Neural crest cell (in vitro differentiated cells): ENCODE data around the gene CIITA. TPM values are rescaled to one million over a fixed set of nuclear protein-coding genes. Genes with fewer than 3 reads are reported as not detected.

Experiments used
- DNase-seq: peaks from one replicate; pipeline ENCODE4 v3.0.0; 2021; ENCODE audit warnings: low read depth, mixed read lengths, low spot score
- H3K27ac Mint-ChIP-seq: one replicate; pipeline ENCODE4 v1.8.0; 2021; ENCODE audit warnings: mild to moderate bottlenecking, mixed read lengths; ENCODE audit not compliant: unreplicated experiment
- H3K27me3 Mint-ChIP-seq: 2 replicates; pipeline ENCODE4 v1.8.0; 2021; ENCODE audit warnings: low read depth, mild to moderate bottlenecking, mixed read lengths
- H3K36me3 Mint-ChIP-seq: 2 replicates; pipeline ENCODE4 v1.8.0; 2021; ENCODE audit warnings: low read depth, mild to moderate bottlenecking, mixed read lengths
- H3K4me1 Mint-ChIP-seq: 2 replicates; pipeline ENCODE4 v1.8.0; 2021; ENCODE audit warnings: mixed read lengths
- H3K4me3 Mint-ChIP-seq: one replicate; pipeline ENCODE4 v1.8.0; 2021; ENCODE audit warnings: mild to moderate bottlenecking, mixed read lengths
- H3K9me3 Mint-ChIP-seq: 2 replicates; pipeline ENCODE4 v1.8.0; 2021; ENCODE audit warnings: mixed read lengths
- CTCF ChIP-seq: fragments of 200-600 bp; sonication (generic); conservative IDR thresholded peaks from 2 replicates; pipeline ENCODE4 v1.5.0; 2021; ENCODE audit warnings: antibody characterized with exemption, mild to moderate bottlenecking
- total RNA-seq: library from RNA; stranded (reverse); gene quantifications from 2 replicates; pipeline ENCODE4 v1.2.1, GENCODE V29; 2021

CIITA gene
- total RNA-seq, 1 donor from 2014 or later = not detected

DNA sequence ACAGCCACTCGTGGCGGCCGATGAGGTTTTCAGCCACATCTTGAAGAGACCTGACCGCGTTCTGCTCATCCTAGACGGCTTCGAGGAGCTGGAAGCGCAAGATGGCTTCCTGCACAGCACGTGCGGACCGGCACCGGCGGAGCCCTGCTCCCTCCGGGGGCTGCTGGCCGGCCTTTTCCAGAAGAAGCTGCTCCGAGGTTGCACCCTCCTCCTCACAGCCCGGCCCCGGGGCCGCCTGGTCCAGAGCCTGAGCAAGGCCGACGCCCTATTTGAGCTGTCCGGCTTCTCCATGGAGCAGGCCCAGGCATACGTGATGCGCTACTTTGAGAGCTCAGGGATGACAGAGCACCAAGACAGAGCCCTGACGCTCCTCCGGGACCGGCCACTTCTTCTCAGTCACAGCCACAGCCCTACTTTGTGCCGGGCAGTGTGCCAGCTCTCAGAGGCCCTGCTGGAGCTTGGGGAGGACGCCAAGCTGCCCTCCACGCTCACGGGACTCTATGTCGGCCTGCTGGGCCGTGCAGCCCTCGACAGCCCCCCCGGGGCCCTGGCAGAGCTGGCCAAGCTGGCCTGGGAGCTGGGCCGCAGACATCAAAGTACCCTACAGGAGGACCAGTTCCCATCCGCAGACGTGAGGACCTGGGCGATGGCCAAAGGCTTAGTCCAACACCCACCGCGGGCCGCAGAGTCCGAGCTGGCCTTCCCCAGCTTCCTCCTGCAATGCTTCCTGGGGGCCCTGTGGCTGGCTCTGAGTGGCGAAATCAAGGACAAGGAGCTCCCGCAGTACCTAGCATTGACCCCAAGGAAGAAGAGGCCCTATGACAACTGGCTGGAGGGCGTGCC lies 30.1 kb downstream of the CIITA start:
- no peaks in the 10 kb centered on the region for H3K4me1 Mint-ChIP-seq
- H3K9me3 Mint-ChIP-seq = no peaks in the 10 kb centered on the region
- no peak overlapping the region for H3K27ac Mint-ChIP-seq
- TF ChIP-seq CTCF = no peak
- DNase-seq = no peak
- H3K4me3 Mint-ChIP-seq = no peak overlapping the region
- H3K27me3 Mint-ChIP-seq = peaks cover 3% of the 10 kb centered on the region
- no peaks in the 10 kb centered on the region for H3K36me3 Mint-ChIP-seq

- Mint-ChIP-seq H3K36me3 (no peaks in the 10 kb centered on the region), H3K9me3 (no peaks in the 10 kb centered on the region), H3K4me3 (no peak overlapping the region), H3K4me1 (no peaks in the 10 kb centered on the region), H3K27me3 (peaks cover 3% of the 10 kb centered on the region), H3K27ac (no peak overlapping the region)
- DNase-seq = no peak
- no peak for TF ChIP-seq CTCF
Measured at GRCh38 chr16:10907757-10908045, 30.7 kb downstream of the CIITA start.

DNA sequence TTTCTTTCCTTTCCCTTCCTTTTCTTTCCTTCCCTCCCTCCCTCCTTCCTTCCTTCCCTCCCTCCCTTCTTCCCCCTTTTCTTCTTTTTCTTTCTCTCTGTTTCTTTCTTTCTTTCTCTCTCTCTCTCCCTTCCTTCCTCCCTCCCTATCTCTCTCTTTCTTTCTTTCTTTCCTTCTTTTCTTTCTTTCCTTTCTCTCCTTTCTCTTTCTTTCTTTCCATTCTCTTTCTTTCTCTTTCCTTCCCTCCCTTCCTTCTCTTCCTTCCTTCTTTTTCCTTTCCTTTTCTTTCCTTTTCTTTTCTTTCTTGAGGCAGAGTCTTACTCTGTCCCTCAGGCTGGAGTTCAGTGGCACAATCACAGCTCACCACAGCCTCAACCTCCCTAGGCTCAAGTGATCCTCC lies 34.3 kb downstream of the CIITA start:
- Mint-ChIP-seq H3K36me3 (no peaks in the 10 kb centered on the region), H3K4me3 (no peak overlapping the region), H3K9me3 (no peaks in the 10 kb centered on the region), H3K27me3 (peaks cover 3% of the 10 kb centered on the region), H3K4me1 (no peaks in the 10 kb centered on the region), H3K27ac (no peak overlapping the region)
- DNase-seq = no peak
- TF ChIP-seq CTCF = no peak

- Mint-ChIP-seq H3K27ac (no peak overlapping the region), H3K4me1 (peaks cover 5% of the 10 kb centered on the region)
Measured at GRCh38 chr16:10916534-10916933, 39.5 kb downstream of the CIITA start.

DNA sequence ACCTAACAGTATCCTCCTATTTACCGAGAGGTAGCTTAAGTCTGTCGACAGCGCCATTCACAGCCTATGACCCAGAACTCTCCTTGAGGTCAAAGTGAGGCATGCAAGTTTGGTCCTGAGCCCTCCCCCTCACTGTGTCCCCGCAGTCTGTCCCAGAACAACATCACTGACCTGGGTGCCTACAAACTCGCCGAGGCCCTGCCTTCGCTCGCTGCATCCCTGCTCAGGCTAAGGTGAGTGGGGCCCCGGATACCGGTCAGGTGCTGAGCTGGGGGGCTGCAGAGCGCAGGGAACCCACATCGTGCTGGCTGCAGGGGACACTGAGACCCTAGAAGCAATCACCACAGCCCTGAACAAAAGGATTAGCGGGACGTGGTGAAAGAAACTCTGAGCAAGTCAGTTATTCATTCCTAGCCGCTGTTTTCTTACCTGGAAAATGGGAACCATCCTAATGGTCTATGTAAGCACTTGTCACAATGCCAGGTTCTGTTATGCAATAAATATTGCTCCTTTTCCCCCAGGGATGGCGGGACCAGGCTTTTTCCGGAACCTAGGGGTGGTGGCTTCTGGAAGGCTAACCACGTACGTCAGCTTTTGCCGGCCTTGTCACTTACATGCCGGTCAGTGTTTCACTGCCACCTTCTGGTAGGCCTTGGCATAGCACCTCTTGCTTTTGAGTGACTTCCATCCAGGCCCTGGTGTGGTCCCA lies 41.4 kb downstream of the CIITA start:
- TF ChIP-seq CTCF = peak; percentile 90
- no peak overlapping the region for H3K27ac Mint-ChIP-seq
- no peaks in the 10 kb centered on the region for H3K9me3 Mint-ChIP-seq
- H3K36me3 Mint-ChIP-seq = no peaks in the 10 kb centered on the region
- H3K4me3 Mint-ChIP-seq = no peak overlapping the region
- H3K4me1 Mint-ChIP-seq = peaks cover 5% of the 10 kb centered on the region
- peak; percentile 95 for DNase-seq
- no peaks in the 10 kb centered on the region for H3K27me3 Mint-ChIP-seq

More at GRCh38 chr16:10916534-10916933, 39.5 kb downstream of the CIITA start:
- DNase-seq = no peak
- Mint-ChIP-seq H3K4me3 (no peak overlapping the region), H3K36me3 (no peaks in the 10 kb centered on the region), H3K27me3 (no peaks in the 10 kb centered on the region), H3K9me3 (no peaks in the 10 kb centered on the region)
- no peak for TF ChIP-seq CTCF
